WERI-Rb-1 (cell line): ENCODE results near the gene AGAP1.

Source experiments
- DNase-seq: peaks from one replicate; pipeline ENCODE4 v3.0.0-alpha.2; 2020
- H3K27ac ChIP-seq: fragments of 250-450 bp; sonication (Bioruptor Pico); 2 replicates; pipeline ENCODE4 v1.5.1; 2020; ENCODE audit warnings: mild to moderate bottlenecking, moderate library complexity
- H3K27me3 ChIP-seq: fragments of 250-450 bp; sonication (Bioruptor Pico); 2 replicates; pipeline ENCODE4 v1.5.1; 2021; ENCODE audit warnings: mild to moderate bottlenecking, low read depth, moderate library complexity; ENCODE audit not compliant: insufficient read depth, severe bottlenecking
- H3K36me3 ChIP-seq: fragments of 250-450 bp; sonication (Bioruptor Pico); 2 replicates; pipeline ENCODE4 v1.5.1; 2020; ENCODE audit warnings: mild to moderate bottlenecking, moderate library complexity
- H3K4me3 ChIP-seq: 2 replicates; pipeline ENCODE4 v1.5.1; 2011; ENCODE audit warnings: low read depth, mild to moderate bottlenecking, control low read depth, low read length
- H3K9me3 ChIP-seq: fragments of 250-450 bp; sonication (Bioruptor Pico); 2 replicates; pipeline ENCODE4 v1.5.1; 2021; ENCODE audit warnings: mild to moderate bottlenecking, moderate library complexity; ENCODE audit not compliant: severe bottlenecking
- CTCF ChIP-seq: IDR thresholded peaks from 2 replicates; pipeline ENCODE4 v1.5.1; 2011; ENCODE audit warnings: low read depth, mild to moderate bottlenecking, control low read depth, inconsistent platforms, low read length

Gene AGAP1

DNA sequence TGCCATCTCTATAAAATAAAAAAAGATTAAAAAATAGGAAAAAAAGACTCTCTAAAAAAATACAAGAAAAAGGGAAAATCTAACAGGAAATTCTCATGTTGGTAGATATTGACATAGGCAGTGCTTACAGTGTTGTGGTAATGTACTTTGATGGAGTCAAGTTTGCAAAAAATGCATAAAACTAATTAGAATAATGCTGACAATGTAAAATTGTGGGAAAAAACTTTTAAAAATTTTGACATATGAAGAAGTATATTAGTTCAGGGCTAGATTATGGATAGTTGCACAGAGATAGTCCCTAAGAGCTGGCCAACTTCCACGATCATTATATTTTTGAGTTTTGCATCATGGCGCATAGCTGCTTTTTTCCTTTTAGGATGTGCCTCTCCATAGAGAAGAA, 601.7 kb downstream of the AGAP1 start:
- H3K36me3 ChIP-seq, result no peaks in the 10 kb centered on the region
- H3K4me3 ChIP-seq, result no peak overlapping the region
- no peak for TF ChIP-seq CTCF
- no peaks in the 10 kb centered on the region for H3K9me3 ChIP-seq
- DNase-seq, result no peak
- no peaks in the 10 kb centered on the region for H3K27me3 ChIP-seq
- no peak overlapping the region for H3K27ac ChIP-seq

DNA sequence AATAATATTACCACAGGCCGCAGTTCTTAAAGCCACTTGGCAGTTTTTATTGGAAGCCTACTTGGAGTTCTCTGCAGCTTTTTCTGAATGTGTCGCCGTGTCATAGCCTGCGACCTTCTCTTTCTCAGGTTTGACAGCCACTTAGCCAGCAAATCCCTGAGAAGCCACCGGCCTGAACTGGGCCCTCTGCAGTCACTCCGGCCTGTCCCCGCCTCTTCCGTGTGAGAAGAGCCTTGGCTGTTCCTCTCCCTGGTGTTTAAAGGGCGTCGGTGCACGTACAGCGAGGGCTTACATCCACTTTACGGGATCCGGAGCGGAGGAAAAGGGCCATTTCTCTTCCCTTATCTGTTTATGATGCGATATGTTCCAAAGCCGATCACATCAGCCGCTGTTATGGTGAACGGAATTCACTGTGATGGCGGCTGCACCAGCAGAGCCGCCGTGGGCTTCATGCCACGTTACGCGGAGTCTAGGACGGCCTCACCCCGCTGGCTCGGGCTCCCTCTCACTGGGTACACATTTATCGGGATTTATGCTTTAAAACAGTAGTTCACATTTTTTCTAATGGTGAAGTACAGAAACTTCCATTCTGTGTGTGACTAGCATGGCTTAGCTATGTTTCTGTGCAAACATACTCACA, 607.6 kb downstream of the AGAP1 start:
- no peak for DNase-seq
- H3K9me3 ChIP-seq, result no peaks in the 10 kb centered on the region
- H3K27me3 ChIP-seq, result no peaks in the 10 kb centered on the region
- no peak overlapping the region for H3K4me3 ChIP-seq
- no peaks in the 10 kb centered on the region for H3K36me3 ChIP-seq
- no peak for TF ChIP-seq CTCF
- H3K27ac ChIP-seq, result no peak overlapping the region

DNA sequence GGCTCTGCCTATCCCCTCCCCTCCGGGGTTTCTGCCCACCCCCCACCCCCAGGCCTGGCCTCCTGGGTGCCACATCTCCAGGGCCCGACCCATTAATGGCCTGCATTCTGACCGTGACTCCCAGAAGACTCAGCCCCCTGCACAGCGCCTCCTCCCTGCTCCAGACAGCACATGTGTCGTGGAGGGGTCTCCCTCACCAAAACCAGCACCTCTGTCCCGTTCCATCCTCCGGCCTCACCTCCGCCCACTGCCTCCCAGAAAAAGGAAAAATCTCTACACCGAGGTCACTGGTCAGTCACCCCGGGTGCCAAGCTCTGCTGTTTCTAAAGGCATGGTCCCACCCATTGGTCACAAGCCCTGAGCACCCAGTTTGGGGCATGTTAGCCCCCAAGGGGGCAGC, 609.1 kb downstream of the AGAP1 start:
- TF ChIP-seq CTCF, result no peak
- no peaks in the 10 kb centered on the region for H3K27me3 ChIP-seq
- DNase-seq, result no peak

GRCh38 chr2:236103981-236104380, 610.1 kb downstream of the AGAP1 start:
- H3K27me3 ChIP-seq, result no peaks in the 10 kb centered on the region
- H3K9me3 ChIP-seq, result no peaks in the 10 kb centered on the region
- no peak for TF ChIP-seq CTCF
- no peaks in the 10 kb centered on the region; the same call in 1 of the 2 replicates for H3K36me3 ChIP-seq
- no peak overlapping the region for H3K4me3 ChIP-seq
- H3K27ac ChIP-seq, result no peak overlapping the region
- DNase-seq, result no peak

More for the DNA sequence above, 609.1 kb downstream of the AGAP1 start:
- H3K36me3 ChIP-seq, result no peaks in the 10 kb centered on the region; the same call in 1 of the 2 replicates
- no peak overlapping the region for H3K27ac ChIP-seq
- no peaks in the 10 kb centered on the region for H3K9me3 ChIP-seq
- H3K4me3 ChIP-seq, result no peak overlapping the region

- DNase-seq, result no peak
- H3K27ac ChIP-seq, result no peak overlapping the region
- H3K36me3 ChIP-seq, result no peaks in the 10 kb centered on the region; the same call in 1 of the 2 replicates
- H3K9me3 ChIP-seq, result no peaks in the 10 kb centered on the region
- no peak for TF ChIP-seq CTCF
- H3K4me3 ChIP-seq, result no peak overlapping the region
- H3K27me3 ChIP-seq, result no peaks in the 10 kb centered on the region
These were observed 612.2 kb downstream of the AGAP1 start for GRCh38 chr2:236105955-236106607.

DNA sequence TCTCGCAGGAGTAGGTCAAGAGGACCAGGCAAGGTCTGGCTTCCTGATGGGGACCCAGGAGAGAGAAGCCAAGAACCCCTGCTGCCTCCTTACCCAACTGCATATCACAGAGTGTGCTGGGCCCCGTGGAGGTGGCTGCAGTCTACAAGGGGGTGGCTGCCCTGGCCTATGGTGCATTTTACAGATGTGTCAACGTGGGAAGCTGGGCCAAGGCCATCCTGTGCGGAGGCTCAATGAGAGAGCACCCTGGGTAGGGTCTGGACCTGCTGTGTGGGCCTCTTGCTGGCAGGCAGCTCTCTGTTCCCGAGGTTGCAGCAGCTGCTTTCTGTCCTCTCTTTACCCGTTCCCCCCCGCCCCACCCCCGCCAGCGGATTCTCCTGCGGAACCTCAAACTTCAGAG, 612.9 kb downstream of the AGAP1 start:
- no peak for TF ChIP-seq CTCF
- Histone ChIP-seq H3K4me3 (no peak overlapping the region), H3K36me3 (no peaks in the 10 kb centered on the region; the same call in 1 of the 2 replicates), H3K9me3 (no peaks in the 10 kb centered on the region), H3K27me3 (no peaks in the 10 kb centered on the region), H3K27ac (no peak overlapping the region)
- DNase-seq, result no peak
